ENCODE measurements around the gene EXOC3L2.
"Not testable (repeated sequence)": the region's sequence is repeated elsewhere in the genome, so short reads cannot be mapped to it uniquely, and the experiment has no call there.

Gene EXOC3L2

DNA sequence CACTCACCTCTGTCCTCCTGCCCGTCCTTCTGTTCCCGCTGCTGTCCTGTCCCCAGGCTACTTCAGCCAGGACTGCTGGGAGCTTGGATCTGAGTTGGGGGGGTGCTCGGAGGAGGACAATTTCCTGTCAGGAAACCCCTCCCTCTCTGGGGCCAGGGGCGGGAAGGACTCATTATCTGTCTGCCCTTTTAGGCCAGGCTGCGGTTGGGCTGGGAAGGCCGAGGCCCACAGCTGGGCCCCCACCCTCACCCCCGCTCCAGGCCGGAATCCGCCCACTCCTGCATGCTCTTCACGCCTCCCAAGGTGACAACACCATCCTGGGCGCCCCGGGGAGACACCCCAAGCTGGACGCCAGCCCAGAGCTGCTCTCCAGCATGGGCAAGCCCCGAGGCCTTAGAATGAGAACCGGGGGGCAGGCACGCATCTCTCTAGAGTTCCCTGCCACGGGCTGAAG, at the start of gene EXOC3L2:
TSS of gene EXOC3L2 (minus strand) at position 74 of the 454 bp plus-strand sequence. CDS start 6,362 bp downstream, outside the sequence.
- ATAC-seq, result no peak
- H3K9me3 Mint-ChIP-seq, result no peaks in the 10 kb centered on the region
- no peak within 1 kb of the TSS for H3K4me3 Mint-ChIP-seq
- peaks cover 6% of the 10 kb centered on the region for H3K4me1 Mint-ChIP-seq
- H3K27me3 Mint-ChIP-seq, result peaks cover 40% of the 10 kb centered on the region
- H3K27ac Mint-ChIP-seq, result no peak within 1 kb of the TSS
- no peaks in the 10 kb centered on the region for H3K36me3 Mint-ChIP-seq

DNA sequence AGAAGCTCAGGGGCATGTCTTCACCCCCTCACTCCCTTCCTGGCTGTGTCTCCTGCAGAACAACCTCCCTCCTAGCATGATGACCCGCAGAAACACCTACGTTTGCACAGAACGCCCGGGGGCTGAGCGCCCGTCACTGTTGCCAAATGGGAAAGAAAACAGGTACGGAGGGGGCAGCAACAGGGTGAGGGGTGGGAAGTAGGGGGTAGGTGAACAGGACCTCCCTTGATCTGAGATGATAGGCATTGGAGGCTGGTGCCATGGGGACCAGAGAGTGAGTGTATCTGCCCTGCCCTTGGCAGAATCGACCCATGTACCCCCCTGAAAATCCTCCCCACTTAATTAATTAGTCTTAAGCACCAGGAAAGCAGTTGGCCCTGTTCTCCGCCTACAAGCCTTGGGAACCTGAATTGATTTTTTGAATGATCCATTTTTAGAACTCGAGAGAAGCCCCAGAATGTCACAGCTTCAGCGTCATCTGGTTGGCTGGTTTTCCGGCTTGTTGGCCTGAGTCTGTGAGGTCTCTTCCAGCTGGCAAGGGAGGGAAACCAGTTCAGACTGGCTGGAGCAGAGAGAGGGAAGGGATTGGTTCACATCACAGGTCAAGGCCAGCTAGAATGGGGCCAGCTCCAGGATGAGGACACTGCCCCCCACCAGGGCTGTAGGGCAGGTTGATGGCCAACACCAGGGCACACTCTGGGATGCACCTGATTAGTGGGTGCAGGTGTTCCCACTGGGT, 49.3 kb upstream of the EXOC3L2 start:
- H3K4me3 Mint-ChIP-seq, result no peak overlapping the region
- ATAC-seq, result no peak
- no peak overlapping the region for H3K27ac Mint-ChIP-seq

DNA sequence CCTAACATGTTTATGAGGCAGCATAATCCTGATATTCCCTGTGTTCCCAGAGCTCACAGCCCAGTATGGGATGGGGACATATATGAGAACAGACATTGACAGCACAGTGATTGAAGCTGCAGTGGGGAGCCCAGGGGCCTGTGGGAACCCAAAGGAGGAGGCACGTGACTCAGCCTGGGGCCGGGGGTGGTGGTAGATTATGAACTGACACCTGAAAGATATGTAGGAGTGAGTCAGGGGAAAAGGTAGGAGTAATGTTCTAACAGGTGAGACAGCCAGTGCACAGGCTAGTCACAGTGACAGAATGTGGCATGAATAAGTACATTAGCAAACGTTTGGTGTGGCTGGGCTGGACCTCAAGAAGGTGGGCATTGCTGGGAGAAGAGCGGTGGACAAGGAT, 48.5 kb upstream of the EXOC3L2 start:
- Mint-ChIP-seq H3K36me3 (peaks cover 80% of the 10 kb centered on the region), H3K4me1 (no peaks in the 10 kb centered on the region), H3K27me3 (no peaks in the 10 kb centered on the region), H3K4me3 (no peak overlapping the region), H3K9me3 (peaks cover 2% of the 10 kb centered on the region), H3K27ac (no peak overlapping the region)
- ATAC-seq, result no peak

More for the DNA sequence above, 49.3 kb upstream of the EXOC3L2 start:
- H3K4me1 Mint-ChIP-seq, result no peaks in the 10 kb centered on the region
- H3K9me3 Mint-ChIP-seq, result peaks cover 2% of the 10 kb centered on the region
- H3K36me3 Mint-ChIP-seq, result peaks cover 83% of the 10 kb centered on the region
- H3K27me3 Mint-ChIP-seq, result no peaks in the 10 kb centered on the region

- peaks cover 2% of the 10 kb centered on the region for H3K9me3 Mint-ChIP-seq
- H3K4me3 Mint-ChIP-seq, result no peak overlapping the region
- no peak for ATAC-seq
- no peaks in the 10 kb centered on the region for H3K4me1 Mint-ChIP-seq
- H3K27me3 Mint-ChIP-seq, result no peaks in the 10 kb centered on the region
- no peak overlapping the region for H3K27ac Mint-ChIP-seq
- peaks cover 78% of the 10 kb centered on the region for H3K36me3 Mint-ChIP-seq
These were observed 46.6 kb upstream of the EXOC3L2 start for GRCh38 chr19:45291834-45292233.

- H3K36me3 Mint-ChIP-seq, result peaks cover 81% of the 10 kb centered on the region
- H3K27me3 Mint-ChIP-seq, result no peaks in the 10 kb centered on the region
- no peak overlapping the region for H3K27ac Mint-ChIP-seq
- H3K4me1 Mint-ChIP-seq, result no peaks in the 10 kb centered on the region
- H3K9me3 Mint-ChIP-seq, result peaks cover 2% of the 10 kb centered on the region
- no peak overlapping the region for H3K4me3 Mint-ChIP-seq
- no peak for ATAC-seq
These were observed 45.2 kb upstream of the EXOC3L2 start for GRCh38 chr19:45290381-45290931.

DNA sequence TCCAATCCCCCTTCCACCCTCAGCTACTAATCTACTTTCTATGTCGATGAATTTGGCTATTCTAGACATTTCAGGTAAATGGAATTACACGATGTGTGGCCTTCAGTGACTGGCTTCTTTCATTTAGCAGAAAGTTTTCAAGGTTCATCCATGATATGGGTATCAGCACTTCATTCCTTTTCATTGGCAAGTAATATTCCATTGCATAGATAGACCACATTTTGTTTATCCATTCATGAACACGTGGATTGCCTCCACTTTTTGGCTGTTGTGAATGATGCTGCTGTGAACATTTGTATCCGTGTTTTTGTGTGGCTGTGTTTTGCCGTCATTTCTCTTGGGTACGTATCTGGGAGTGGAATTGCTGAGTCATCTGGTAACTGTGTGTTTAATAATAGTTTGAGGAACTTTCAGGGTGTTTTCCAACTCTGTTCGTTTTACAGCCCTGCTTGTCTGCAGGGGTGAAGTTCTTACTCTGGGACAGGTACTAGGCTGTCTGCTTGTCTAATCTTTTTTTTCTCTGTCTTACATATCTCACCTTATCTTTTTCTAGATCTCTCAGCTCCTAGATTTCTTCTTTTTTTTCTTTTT, 38.3 kb upstream of the EXOC3L2 start:
- peak; percentile 74 for ATAC-seq
- Mint-ChIP-seq H3K27ac (peak overlapping the region; percentile 45), H3K4me3 (no peak overlapping the region), H3K9me3 (peaks cover 4% of the 10 kb centered on the region), H3K36me3 (peaks cover 85% of the 10 kb centered on the region), H3K27me3 (no peaks in the 10 kb centered on the region), H3K4me1 (peaks cover 11% of the 10 kb centered on the region)

DNA sequence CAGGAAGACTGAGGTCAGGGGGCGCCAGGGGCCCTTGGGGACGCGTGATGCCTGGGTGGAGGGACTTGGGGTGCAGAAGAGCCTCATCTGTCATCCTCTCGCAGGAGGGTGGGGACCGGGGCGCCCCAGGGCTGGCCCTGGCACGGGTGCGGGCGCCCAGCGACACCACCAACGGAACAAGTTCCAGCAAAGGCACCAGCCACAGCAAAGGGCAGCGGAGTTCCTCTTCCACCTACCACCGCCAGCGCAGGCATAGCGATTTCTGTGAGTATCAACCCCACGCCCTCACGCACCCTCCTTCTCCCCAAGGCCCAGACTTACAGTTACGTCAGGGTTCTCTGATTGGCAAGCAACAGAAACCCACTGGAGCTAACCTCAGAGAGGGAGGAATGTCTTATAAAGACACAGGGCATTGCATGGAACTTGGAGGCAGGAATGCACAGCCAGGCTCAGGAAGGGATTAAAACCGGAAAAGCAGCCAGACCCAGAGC, 35.3 kb upstream of the EXOC3L2 start:
- Mint-ChIP-seq H3K27ac (no peak overlapping the region), H3K9me3 (peaks cover 4% of the 10 kb centered on the region), H3K27me3 (no peaks in the 10 kb centered on the region), H3K4me3 (no peak overlapping the region), H3K36me3 (peaks cover 82% of the 10 kb centered on the region), H3K4me1 (peaks cover 11% of the 10 kb centered on the region)
- ATAC-seq, result peak; percentile 45

- peaks cover 4% of the 10 kb centered on the region for H3K9me3 Mint-ChIP-seq
- no peak for ATAC-seq
- no peaks in the 10 kb centered on the region for H3K27me3 Mint-ChIP-seq
- no peak overlapping the region for H3K27ac Mint-ChIP-seq
- no peak overlapping the region for H3K4me3 Mint-ChIP-seq
- peaks cover 11% of the 10 kb centered on the region for H3K4me1 Mint-ChIP-seq
- peaks cover 78% of the 10 kb centered on the region for H3K36me3 Mint-ChIP-seq
These were observed 34.5 kb upstream of the EXOC3L2 start for GRCh38 chr19:45279587-45280192.

DNA sequence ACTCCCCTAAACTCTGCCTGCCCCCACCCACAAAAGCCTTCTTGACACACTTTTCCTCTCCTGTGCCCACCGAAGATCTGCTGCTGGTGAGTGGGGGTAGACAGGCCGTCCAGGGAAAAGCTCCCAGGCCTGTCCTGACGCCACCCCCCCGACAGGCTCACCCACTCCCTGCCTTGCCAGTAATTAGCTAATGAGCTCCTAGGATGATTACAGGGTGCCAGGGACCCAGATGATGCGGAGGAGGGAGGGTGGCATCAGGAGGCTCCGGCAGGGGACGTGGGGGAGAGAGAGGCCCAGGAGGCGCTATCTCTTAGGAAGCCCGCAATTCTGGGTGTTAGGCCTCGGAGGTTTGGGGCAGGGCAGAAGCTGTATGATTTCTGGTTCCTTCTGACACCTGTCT, 32.9 kb upstream of the EXOC3L2 start:
- no peak overlapping the region for H3K27ac Mint-ChIP-seq
- ATAC-seq, result no peak
- H3K36me3 Mint-ChIP-seq, result peaks cover 77% of the 10 kb centered on the region

GRCh38 chr19:45276284-45276687, 31.1 kb upstream of the EXOC3L2 start:
- H3K36me3 Mint-ChIP-seq, result peaks cover 74% of the 10 kb centered on the region
- no peak overlapping the region for H3K4me3 Mint-ChIP-seq
- H3K27ac Mint-ChIP-seq, result no peak overlapping the region
- no peaks in the 10 kb centered on the region for H3K4me1 Mint-ChIP-seq
- ATAC-seq, result no peak
- H3K9me3 Mint-ChIP-seq, result no peaks in the 10 kb centered on the region
- no peaks in the 10 kb centered on the region for H3K27me3 Mint-ChIP-seq

More for the DNA sequence above, 32.9 kb upstream of the EXOC3L2 start:
- Mint-ChIP-seq H3K27me3 (no peaks in the 10 kb centered on the region), H3K4me3 (no peak overlapping the region), H3K9me3 (no peaks in the 10 kb centered on the region), H3K4me1 (no peaks in the 10 kb centered on the region)

GRCh38 chr19:45275370-45275971, 30.3 kb upstream of the EXOC3L2 start:
- no peak for ATAC-seq
- H3K4me1 Mint-ChIP-seq, result no peaks in the 10 kb centered on the region
- no peak overlapping the region for H3K27ac Mint-ChIP-seq
- no peaks in the 10 kb centered on the region for H3K9me3 Mint-ChIP-seq
- no peaks in the 10 kb centered on the region for H3K27me3 Mint-ChIP-seq
- peaks cover 72% of the 10 kb centered on the region for H3K36me3 Mint-ChIP-seq
- H3K4me3 Mint-ChIP-seq, result no peak overlapping the region

DNA sequence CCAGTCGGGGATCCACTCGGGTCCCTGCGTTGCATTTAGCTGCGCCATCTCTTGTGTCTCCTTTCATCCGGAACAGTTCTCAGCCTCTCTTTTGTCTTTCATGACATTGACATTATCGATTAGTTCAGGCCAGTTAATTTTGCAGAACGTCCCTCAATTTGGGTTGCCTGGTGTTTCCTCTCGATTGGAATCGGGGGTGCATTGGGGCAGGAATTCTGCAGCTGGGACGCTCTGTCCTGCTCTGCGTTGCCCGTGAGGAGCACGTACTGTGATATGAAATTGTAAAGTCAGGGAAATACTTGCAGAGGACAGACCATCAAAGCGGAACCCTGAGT, 28.3 kb upstream of the EXOC3L2 start:
- H3K36me3 Mint-ChIP-seq, result peaks cover 59% of the 10 kb centered on the region
- ATAC-seq, result no peak
- H3K27me3 Mint-ChIP-seq, result no peaks in the 10 kb centered on the region
- no peaks in the 10 kb centered on the region for H3K9me3 Mint-ChIP-seq
- H3K27ac Mint-ChIP-seq, result no peak overlapping the region
- no peak overlapping the region for H3K4me3 Mint-ChIP-seq
- no peaks in the 10 kb centered on the region for H3K4me1 Mint-ChIP-seq

- Mint-ChIP-seq H3K27ac (no peak overlapping the region), H3K4me3 (no peak overlapping the region)
These were observed 26.5 kb upstream of the EXOC3L2 start for GRCh38 chr19:45271735-45272108.

GRCh38 chr19:45271098-45271734, 26.0 kb upstream of the EXOC3L2 start:
- Mint-ChIP-seq H3K36me3 (peaks cover 44% of the 10 kb centered on the region), H3K9me3 (no peaks in the 10 kb centered on the region), H3K27me3 (no peaks in the 10 kb centered on the region), H3K4me1 (no peaks in the 10 kb centered on the region), H3K4me3 (no peak overlapping the region), H3K27ac (no peak overlapping the region)
- no peak for ATAC-seq

More at GRCh38 chr19:45271735-45272108, 26.5 kb upstream of the EXOC3L2 start:
- no peaks in the 10 kb centered on the region for H3K9me3 Mint-ChIP-seq
- H3K36me3 Mint-ChIP-seq, result peaks cover 47% of the 10 kb centered on the region
- H3K4me1 Mint-ChIP-seq, result no peaks in the 10 kb centered on the region
- ATAC-seq, result no peak
- no peaks in the 10 kb centered on the region for H3K27me3 Mint-ChIP-seq

- H3K36me3 Mint-ChIP-seq, result peaks cover 46% of the 10 kb centered on the region
- H3K4me1 Mint-ChIP-seq, H3K27ac Mint-ChIP-seq, H3K4me3 Mint-ChIP-seq, H3K27me3 Mint-ChIP-seq, ATAC-seq, H3K9me3 Mint-ChIP-seq: not testable (repeated sequence)
These were observed 24.7 kb upstream of the EXOC3L2 start for GRCh38 chr19:45269939-45270338.

Measured in stimulated activated memory B cell treated with anti-CD40 and anti-IgM and Interleukin-4, amounts not matched to agents 10 μg/mL and 1 μg/mL and 100 μg/mL, for 72 hours (primary cell).